Upper lobe of left lung (tissue), 4 donors: ENCODE results near the gene CHAD.

ENCODE experiments used
- POLR2A ChIP-seq, 4 donors: fragments of 450-650 bp; IDR thresholded peaks; one replicate each; pipeline ENCODE4 v1.5.1; 2016 to 2017; ENCODE audit warnings: antibody characterized with exemption in 4 of 4, mild to moderate bottlenecking in 2 of 4
- TF ChIP-seq, protein P1 (sequence below), 6 experiments: fragments of 450-650 bp in 4 of 6; fragments of 200-600 bp in 2 of 6; sonication (generic) in 2 of 6; IDR thresholded peaks; one replicate each; pipeline ENCODE4 v1.5.1; 2016 to 2019; ENCODE audit warnings: antibody characterized with exemption in 6 of 6

DNA sequence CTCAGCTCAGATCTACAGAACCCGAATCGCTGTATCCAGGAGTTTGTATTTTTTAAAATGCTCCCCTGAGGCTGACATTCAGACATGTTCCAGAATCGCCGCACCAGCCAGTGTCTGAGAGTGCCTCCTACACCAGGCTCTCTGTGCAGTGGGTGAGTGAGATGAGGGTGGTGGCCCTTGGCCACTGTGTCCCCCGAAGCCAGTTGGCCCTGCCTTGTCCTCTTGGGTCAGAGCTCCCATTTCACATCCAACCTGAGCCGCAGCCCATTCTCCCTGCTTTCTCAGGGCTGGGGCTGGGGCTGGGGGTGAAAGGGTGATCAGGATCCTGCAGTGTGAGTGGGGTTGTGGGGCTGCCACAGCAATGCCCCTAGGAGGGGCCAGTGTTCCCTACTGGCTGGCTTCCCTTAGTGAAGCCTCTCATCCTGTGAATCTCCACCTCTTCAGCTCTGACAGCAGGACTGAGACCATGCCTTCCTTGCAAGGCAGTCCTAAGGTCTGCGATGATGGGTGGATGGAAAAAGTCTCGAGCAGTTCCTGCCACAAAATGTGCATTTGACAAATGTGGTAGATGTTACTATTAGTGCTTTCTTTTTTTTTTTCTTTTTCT lies 26.6 kb upstream of the CHAD start:
- no peak for TF ChIP-seq POLR2A (IDR thresholded peaks at IDR 0.05)
- TF ChIP-seq, protein P1, sequence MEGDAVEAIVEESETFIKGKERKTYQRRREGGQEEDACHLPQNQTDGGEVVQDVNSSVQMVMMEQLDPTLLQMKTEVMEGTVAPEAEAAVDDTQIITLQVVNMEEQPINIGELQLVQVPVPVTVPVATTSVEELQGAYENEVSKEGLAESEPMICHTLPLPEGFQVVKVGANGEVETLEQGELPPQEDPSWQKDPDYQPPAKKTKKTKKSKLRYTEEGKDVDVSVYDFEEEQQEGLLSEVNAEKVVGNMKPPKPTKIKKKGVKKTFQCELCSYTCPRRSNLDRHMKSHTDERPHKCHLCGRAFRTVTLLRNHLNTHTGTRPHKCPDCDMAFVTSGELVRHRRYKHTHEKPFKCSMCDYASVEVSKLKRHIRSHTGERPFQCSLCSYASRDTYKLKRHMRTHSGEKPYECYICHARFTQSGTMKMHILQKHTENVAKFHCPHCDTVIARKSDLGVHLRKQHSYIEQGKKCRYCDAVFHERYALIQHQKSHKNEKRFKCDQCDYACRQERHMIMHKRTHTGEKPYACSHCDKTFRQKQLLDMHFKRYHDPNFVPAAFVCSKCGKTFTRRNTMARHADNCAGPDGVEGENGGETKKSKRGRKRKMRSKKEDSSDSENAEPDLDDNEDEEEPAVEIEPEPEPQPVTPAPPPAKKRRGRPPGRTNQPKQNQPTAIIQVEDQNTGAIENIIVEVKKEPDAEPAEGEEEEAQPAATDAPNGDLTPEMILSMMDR (IDR thresholded peaks at IDR 0.05) = no peak
